ENCODE data around the gene SFMBT2. TPM values are rescaled to one million over a fixed set of nuclear protein-coding genes. Genes with fewer than 3 reads are reported as not detected.

The SFMBT2 gene
- total RNA-seq, 1 donor from 2014 or later = 2.7 TPM

DNA sequence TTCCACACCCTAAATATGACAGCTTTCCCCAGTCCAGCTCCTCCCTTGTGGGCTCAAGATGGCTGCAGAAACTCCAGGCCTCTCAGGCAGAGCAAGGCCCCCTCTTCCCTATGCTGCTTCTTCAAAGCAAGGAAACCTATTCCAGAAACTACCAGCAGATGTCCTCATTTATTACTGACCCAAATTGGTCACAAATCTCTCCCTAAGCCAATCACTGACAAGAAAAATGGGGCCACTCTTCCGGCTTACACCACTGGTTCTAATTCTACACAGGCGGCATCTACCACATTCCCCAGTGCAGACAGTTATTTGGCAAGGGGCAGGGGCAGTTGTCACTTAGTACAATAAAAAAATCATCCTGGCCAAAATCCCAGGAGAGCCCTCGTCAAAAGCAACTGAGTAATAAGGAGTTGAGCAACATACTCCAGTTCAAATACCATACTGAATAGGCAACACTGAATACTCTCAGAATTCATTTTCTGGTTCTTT is 150.4 kb downstream of the SFMBT2 start:
- no peaks in the 10 kb centered on the region for H3K27me3 Mint-ChIP-seq (ENCODE audit: unreplicated experiment)
- no peaks in the 10 kb centered on the region for H3K36me3 Mint-ChIP-seq (ENCODE audit: unreplicated experiment)
- no peak overlapping the region for H3K4me3 Mint-ChIP-seq (ENCODE audit: unreplicated experiment)
- no peaks in the 10 kb centered on the region for H3K4me1 Mint-ChIP-seq (ENCODE audit: unreplicated experiment)
- TF ChIP-seq, protein P1, sequence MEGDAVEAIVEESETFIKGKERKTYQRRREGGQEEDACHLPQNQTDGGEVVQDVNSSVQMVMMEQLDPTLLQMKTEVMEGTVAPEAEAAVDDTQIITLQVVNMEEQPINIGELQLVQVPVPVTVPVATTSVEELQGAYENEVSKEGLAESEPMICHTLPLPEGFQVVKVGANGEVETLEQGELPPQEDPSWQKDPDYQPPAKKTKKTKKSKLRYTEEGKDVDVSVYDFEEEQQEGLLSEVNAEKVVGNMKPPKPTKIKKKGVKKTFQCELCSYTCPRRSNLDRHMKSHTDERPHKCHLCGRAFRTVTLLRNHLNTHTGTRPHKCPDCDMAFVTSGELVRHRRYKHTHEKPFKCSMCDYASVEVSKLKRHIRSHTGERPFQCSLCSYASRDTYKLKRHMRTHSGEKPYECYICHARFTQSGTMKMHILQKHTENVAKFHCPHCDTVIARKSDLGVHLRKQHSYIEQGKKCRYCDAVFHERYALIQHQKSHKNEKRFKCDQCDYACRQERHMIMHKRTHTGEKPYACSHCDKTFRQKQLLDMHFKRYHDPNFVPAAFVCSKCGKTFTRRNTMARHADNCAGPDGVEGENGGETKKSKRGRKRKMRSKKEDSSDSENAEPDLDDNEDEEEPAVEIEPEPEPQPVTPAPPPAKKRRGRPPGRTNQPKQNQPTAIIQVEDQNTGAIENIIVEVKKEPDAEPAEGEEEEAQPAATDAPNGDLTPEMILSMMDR (IDR thresholded peaks at IDR 0.05) = peak; percentile 56
- no peak for DNase-seq (ENCODE audit: extremely low spot score, unreplicated experiment)
- H3K27ac Mint-ChIP-seq (ENCODE audit: unreplicated experiment) = no peak overlapping the region
- H3K9me3 Mint-ChIP-seq (ENCODE audit: unreplicated experiment) = no peaks in the 10 kb centered on the region

DNA sequence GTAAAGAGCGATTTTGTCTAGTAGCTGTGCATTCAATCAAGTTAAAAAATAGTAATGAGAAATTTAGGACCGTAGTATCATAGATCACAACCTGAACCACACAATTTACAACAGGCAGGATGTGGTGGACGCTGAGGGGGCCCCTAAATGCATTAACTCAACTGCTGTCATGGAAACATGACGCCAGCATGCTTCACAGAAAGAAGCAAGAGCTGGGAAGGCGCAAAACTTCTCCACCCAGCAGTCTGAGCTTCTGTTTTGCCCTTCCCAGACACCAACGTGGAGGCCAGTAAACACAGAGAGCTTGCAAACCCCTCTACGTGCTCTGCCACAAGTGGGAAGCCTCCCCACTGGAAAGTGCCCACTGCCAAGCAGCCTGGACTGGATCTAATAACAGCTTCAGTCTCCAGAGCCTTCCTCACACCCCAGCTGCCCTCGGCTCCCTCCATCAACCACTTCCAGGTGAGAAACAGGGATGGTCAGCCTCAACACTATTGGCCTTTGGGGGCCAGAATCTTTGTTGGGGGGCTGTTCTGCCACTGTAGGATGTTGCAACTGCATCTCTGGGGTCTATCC is 151.8 kb downstream of the SFMBT2 start:
- no peaks in the 10 kb centered on the region for H3K27me3 Mint-ChIP-seq (ENCODE audit: unreplicated experiment)
- no peak overlapping the region for H3K27ac Mint-ChIP-seq (ENCODE audit: unreplicated experiment)
- H3K9me3 Mint-ChIP-seq (ENCODE audit: unreplicated experiment) = no peaks in the 10 kb centered on the region
- DNase-seq (ENCODE audit: extremely low spot score, unreplicated experiment) = no peak
- H3K4me1 Mint-ChIP-seq (ENCODE audit: unreplicated experiment) = no peaks in the 10 kb centered on the region
- H3K4me3 Mint-ChIP-seq (ENCODE audit: unreplicated experiment) = no peak overlapping the region
- TF ChIP-seq, protein P1 (IDR thresholded peaks at IDR 0.05) = no peak
- no peaks in the 10 kb centered on the region for H3K36me3 Mint-ChIP-seq (ENCODE audit: unreplicated experiment)

DNA sequence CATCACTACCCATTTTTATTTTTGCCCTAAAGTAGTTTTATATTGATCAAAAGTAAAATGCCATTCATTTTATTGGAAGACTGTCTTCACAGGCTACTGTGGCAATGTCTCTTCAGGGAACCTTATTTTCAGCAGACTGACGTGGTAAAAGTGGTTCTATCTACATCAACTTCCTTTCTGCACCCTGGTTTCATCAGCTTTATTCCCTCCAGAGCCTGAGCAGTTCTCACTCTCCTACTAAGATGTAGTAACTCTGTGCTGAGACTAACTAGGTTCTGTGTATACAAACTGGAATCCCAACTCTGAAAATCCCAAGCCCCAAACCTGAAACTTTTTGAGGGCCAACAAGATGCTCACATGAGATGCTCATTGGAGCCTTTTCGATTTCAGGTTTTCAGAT is 155.3 kb downstream of the SFMBT2 start:
- Mint-ChIP-seq H3K4me3 (ENCODE audit: unreplicated experiment) (no peak overlapping the region), H3K36me3 (ENCODE audit: unreplicated experiment) (no peaks in the 10 kb centered on the region), H3K27ac (ENCODE audit: unreplicated experiment) (no peak overlapping the region), H3K9me3 (ENCODE audit: unreplicated experiment) (no peaks in the 10 kb centered on the region), H3K4me1 (ENCODE audit: unreplicated experiment) (no peaks in the 10 kb centered on the region), H3K27me3 (ENCODE audit: unreplicated experiment) (no peaks in the 10 kb centered on the region)
- DNase-seq (ENCODE audit: extremely low spot score, unreplicated experiment) = no peak
- TF ChIP-seq, protein P1 (IDR thresholded peaks at IDR 0.05) = no peak

DNA sequence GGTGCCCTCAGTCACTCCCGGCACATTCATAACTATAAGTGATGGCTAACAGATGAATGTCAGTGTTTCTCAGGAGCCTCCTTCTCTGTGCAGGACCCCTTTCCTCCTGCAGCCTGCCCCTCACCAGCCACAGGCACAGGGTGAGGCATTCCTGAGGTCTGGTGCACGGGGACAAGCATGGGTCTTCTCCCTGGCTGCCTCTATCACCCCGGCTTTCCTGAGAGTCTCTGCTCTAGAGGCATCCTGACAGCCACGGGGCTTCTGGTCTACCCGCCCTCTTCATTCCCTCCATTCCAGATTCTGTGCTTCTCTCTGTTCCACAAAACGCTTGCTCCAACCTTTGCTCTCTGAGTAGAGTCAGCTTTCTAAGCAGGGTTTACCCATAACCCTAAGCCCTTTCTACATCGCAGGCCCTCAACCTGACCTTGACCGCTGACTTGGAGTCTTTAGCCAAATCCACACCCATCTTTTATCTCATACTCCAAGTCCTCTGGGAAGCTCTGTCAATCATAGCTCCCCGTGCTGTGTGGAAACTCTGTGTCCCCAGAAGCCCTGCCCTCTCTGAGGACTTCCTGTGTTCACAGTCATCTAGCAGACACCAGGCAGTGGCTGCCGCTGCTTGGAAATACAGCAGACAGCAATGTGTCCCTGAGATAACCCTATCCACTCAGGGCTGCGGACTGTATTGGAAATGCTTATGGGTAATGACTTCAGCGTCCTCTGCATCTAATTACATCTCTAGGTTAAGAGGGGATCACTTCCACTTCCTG is 159.0 kb downstream of the SFMBT2 start:
- no peaks in the 10 kb centered on the region for H3K36me3 Mint-ChIP-seq (ENCODE audit: unreplicated experiment)
- DNase-seq (ENCODE audit: extremely low spot score, unreplicated experiment) = no peak
- no peak overlapping the region for H3K4me3 Mint-ChIP-seq (ENCODE audit: unreplicated experiment)
- TF ChIP-seq, protein P1 (IDR thresholded peaks at IDR 0.05) = no peak
- H3K27ac Mint-ChIP-seq (ENCODE audit: unreplicated experiment) = no peak overlapping the region
- no peaks in the 10 kb centered on the region for H3K4me1 Mint-ChIP-seq (ENCODE audit: unreplicated experiment)
- H3K9me3 Mint-ChIP-seq (ENCODE audit: unreplicated experiment) = no peaks in the 10 kb centered on the region
- H3K27me3 Mint-ChIP-seq (ENCODE audit: unreplicated experiment) = no peaks in the 10 kb centered on the region

DNA sequence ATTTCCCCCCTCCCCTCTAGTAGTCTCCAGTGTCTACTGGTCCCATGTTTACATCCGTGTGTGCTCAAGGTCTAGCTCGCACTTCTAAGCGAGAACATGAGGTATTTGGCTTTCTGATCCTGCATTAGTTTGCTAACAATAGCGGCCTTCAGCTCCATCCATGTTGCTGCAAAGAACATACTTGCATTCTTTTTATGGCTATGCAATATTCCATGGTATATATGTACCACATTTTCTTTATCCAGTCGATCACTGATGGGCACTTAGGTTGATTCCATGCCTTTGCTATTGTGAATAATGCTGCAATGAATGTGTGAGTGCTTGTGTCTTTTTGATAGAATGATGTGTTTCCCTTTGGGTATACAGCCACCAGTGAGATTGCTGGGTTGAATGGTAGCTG is 160.6 kb downstream of the SFMBT2 start:
- Mint-ChIP-seq H3K9me3 (ENCODE audit: unreplicated experiment) (no peaks in the 10 kb centered on the region), H3K4me3 (ENCODE audit: unreplicated experiment) (no peak overlapping the region), H3K36me3 (ENCODE audit: unreplicated experiment) (no peaks in the 10 kb centered on the region), H3K27me3 (ENCODE audit: unreplicated experiment) (no peaks in the 10 kb centered on the region), H3K27ac (ENCODE audit: unreplicated experiment) (no peak overlapping the region), H3K4me1 (ENCODE audit: unreplicated experiment) (no peaks in the 10 kb centered on the region)
- TF ChIP-seq, protein P1 (IDR thresholded peaks at IDR 0.05) = no peak
- DNase-seq (ENCODE audit: extremely low spot score, unreplicated experiment) = no peak
